Large intestine (tissue), 3 donors: ENCODE results near the gene SPEG. TPM values are rescaled to one million over a fixed set of nuclear protein-coding genes. Genes with fewer than 3 reads are reported as not detected.

Source experiments
- DNase-seq, 2 donors: peaks; one replicate each; pipeline versions ENCODE4 v3.0.0 to v3.0.0-alpha.2; 2013
- H3K27ac ChIP-seq: one replicate; pipeline ENCODE4 v1.5.1; 2013; ENCODE audit warnings: low read length
- H3K27me3 ChIP-seq: 2 replicates; pipeline ENCODE4 v1.6.1; 2013; ENCODE audit warnings: low read length; ENCODE audit not compliant: control insufficient read depth, insufficient read depth
- H3K36me3 ChIP-seq: 2 replicates; pipeline ENCODE4 v1.6.1; 2013; ENCODE audit warnings: low read length; ENCODE audit not compliant: control insufficient read depth, insufficient read depth
- H3K4me1 ChIP-seq: one replicate; pipeline ENCODE4 v1.6.1; 2013; ENCODE audit warnings: low read length; ENCODE audit not compliant: control insufficient read depth, insufficient read depth
- H3K4me3 ChIP-seq: one replicate; pipeline ENCODE4 v1.5.1; 2013; ENCODE audit warnings: low read length
- H3K9me3 ChIP-seq: one replicate; pipeline ENCODE4 v1.6.1; 2013; ENCODE audit warnings: mild to moderate bottlenecking, low read depth, low read length, moderate library complexity; ENCODE audit not compliant: control insufficient read depth
- WGBS: methylation state at CpG from one replicate; pipeline ENCODE4 v1.1.5; 2013; ENCODE audit warnings: low lambda C conversion rate; ENCODE audit not compliant: insufficient coverage; 5-methylcytosine and 5-hydroxymethylcytosine counted together
- polyA plus RNA-seq: library from polyadenylated mRNA; unstranded; fragments of 120-200 nt; gene quantifications from one replicate; pipeline ENCODE4 v1.2.1, GENCODE V29; 2013

The SPEG gene
- polyA plus RNA-seq, 1 donor = 35.1 TPM

DNA sequence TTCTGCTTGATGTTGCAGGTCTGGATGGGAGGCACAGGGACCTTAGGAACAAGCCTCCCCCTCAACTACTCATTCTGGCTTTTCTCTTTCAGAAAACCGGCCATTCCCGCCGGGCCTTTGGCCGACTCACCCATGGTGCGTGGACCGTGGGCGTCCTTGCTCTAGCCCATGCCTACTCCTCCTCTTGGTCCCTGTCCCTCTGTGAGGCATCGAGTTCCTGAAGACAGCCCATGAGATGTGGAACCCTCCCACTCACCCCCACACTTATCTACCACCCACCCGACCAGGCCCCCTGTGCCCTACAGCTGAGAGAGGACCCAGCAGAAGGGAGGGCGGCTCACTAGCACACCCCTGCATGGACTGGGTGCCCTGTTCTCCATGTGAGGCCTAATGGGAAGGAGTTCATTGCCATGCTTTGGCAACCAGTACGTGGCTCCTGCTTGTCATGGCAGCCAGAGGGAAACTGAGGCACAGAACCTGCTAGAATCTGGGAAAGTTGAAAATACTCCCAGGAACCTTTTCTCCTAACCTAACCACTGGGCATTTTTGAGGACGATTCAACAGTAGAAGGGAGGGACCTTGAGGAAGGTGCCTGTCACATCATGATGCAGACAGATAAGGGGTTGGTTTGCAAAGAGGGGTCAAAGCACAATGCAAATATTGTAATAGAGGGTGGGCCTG lies 8.5 kb downstream of the SPEG start:
- Histone ChIP-seq H3K36me3 (no peaks in the 10 kb centered on the region), H3K4me1 (peaks cover 6% of the 10 kb centered on the region), H3K4me3 (no peak overlapping the region), H3K27me3 (peaks cover 77% of the 10 kb centered on the region), H3K27ac (no peak overlapping the region), H3K9me3 (peaks cover 6% of the 10 kb centered on the region)
- DNase-seq = no peak
- WGBS = no CpG with 5 or more reads among the region's 12 CpGs

- no peaks in the 10 kb centered on the region for H3K36me3 ChIP-seq
- peaks cover 6% of the 10 kb centered on the region for H3K4me1 ChIP-seq
- H3K9me3 ChIP-seq = peaks cover 6% of the 10 kb centered on the region
- no peak overlapping the region for H3K27ac ChIP-seq
- peaks cover 79% of the 10 kb centered on the region for H3K27me3 ChIP-seq
- no peak overlapping the region for H3K4me3 ChIP-seq
- DNase-seq = no peak
- WGBS = no CpG with 5 or more reads among the region's 3 CpGs
These were observed 9.0 kb downstream of the SPEG start for GRCh38 chr2:219443697-219444023.

DNA sequence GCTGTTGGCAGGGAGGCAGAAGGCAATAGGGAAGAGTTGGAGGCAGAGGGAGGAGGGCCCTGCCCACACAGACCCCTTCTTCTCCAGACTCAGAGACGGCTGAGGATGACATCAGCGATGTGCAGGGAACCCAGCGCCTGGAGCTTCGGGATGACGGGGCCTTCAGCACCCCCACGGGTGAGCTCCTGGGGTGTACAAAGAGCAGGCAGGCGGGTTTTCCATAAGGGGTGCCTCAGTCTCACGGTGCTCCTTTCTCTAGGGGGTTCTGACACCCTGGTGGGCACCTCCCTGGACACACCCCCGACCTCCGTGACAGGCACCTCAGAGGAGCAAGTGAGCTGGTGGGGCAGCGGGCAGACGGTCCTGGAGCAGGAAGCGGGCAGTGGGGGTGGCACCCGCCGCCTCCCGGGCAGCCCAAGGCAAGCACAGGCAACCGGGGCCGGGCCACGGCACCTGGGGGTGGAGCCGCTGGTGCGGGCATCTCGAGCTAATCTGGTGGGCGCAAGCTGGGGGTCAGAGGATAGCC lies 10.0 kb downstream of the SPEG start:
- H3K36me3 ChIP-seq = peaks cover 2% of the 10 kb centered on the region
- H3K27me3 ChIP-seq = peaks cover 80% of the 10 kb centered on the region
- peaks cover 13% of the 10 kb centered on the region for H3K4me1 ChIP-seq
- no CpG with 5 or more reads among the region's 23 CpGs for WGBS
- no peak overlapping the region for H3K4me3 ChIP-seq
- DNase-seq = no peak
- H3K27ac ChIP-seq = peak overlapping the region; percentile 36
- peaks cover 6% of the 10 kb centered on the region for H3K9me3 ChIP-seq

DNA sequence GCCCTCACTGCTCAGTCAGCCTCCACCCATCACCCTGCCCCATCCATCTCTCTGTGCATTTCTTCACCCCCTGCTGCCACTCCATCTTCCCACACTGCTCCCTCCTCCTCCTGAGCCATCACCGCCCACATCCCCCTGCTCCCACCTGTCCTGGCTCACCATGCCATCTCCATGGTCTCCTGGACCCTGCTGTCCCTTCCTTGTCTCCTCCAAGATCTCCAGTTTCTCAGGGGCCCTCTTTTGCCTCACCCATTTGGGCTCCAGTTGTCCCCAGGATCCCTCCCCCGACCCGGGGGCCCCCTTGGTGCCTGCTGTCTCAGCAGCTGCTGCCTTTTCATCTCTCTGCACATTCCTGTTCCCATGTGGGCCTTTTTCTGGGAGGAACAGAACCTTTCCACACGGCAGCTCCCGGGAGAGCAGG lies 10.6 kb downstream of the SPEG start:
- Histone ChIP-seq H3K4me3 (no peak overlapping the region), H3K9me3 (peaks cover 6% of the 10 kb centered on the region), H3K27ac (peak overlapping the region; percentile 26), H3K36me3 (peaks cover 3% of the 10 kb centered on the region), H3K4me1 (peaks cover 13% of the 10 kb centered on the region), H3K27me3 (peaks cover 81% of the 10 kb centered on the region)
- DNase-seq = no peak
- 100% methylated on average over 1 of the region's 5 CpGs for WGBS

GRCh38 chr2:219446101-219446504 lies 11.5 kb downstream of the SPEG start:
- Histone ChIP-seq H3K27ac (no peak overlapping the region), H3K9me3 (peaks cover 6% of the 10 kb centered on the region), H3K36me3 (peaks cover 3% of the 10 kb centered on the region), H3K4me1 (peaks cover 12% of the 10 kb centered on the region), H3K4me3 (no peak overlapping the region), H3K27me3 (peaks cover 83% of the 10 kb centered on the region)
- WGBS = 100% methylated on average over 1 of the region's 6 CpGs
- no peak for DNase-seq

DNA sequence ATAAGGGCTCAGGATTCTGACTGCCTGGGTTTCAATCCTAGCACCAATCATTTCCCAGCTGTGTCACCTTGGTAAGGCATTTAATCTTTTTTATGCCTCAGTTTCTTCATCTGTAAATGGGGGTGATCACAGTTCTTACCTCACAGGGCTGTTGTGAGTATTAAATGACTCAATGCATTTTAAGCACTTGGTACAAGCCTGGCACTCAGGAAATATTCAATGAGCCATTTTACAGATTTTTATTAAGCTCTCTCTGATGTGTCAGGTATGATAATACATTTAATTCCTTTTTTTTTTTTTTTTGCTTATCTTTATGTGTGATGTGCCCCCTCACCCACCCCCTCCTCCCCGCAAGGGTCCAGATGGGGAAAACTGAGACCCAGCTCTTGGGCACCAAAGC lies 12.0 kb downstream of the SPEG start:
- Histone ChIP-seq H3K36me3 (peaks cover 5% of the 10 kb centered on the region), H3K4me3 (no peak overlapping the region), H3K4me1 (peaks cover 7% of the 10 kb centered on the region), H3K27ac (peak overlapping the region; percentile 12), H3K27me3 (peaks cover 80% of the 10 kb centered on the region), H3K9me3 (peaks cover 6% of the 10 kb centered on the region)
- no peak for DNase-seq
- no CpG with 5 or more reads among the region's 1 CpG for WGBS

GRCh38 chr2:219447242-219448098 lies 12.8 kb downstream of the SPEG start:
- peak overlapping the region; percentile 12 for H3K27ac ChIP-seq
- peaks cover 5% of the 10 kb centered on the region for H3K36me3 ChIP-seq
- peaks cover 81% of the 10 kb centered on the region for H3K27me3 ChIP-seq
- peaks cover 6% of the 10 kb centered on the region for H3K9me3 ChIP-seq
- H3K4me3 ChIP-seq = no peak overlapping the region
- no peak for DNase-seq
- H3K4me1 ChIP-seq = peaks cover 10% of the 10 kb centered on the region
- no CpG with 5 or more reads among the region's 23 CpGs for WGBS

GRCh38 chr2:219448099-219448775 lies 13.6 kb downstream of the SPEG start:
- WGBS = no CpG with 5 or more reads among the region's 88 CpGs
- H3K27ac ChIP-seq = no peak overlapping the region

GRCh38 chr2:219448776-219449341 lies 14.2 kb downstream of the SPEG start:
- Histone ChIP-seq H3K4me1 (peaks cover 15% of the 10 kb centered on the region), H3K27me3 (peaks cover 73% of the 10 kb centered on the region), H3K27ac (no peak overlapping the region)

More at GRCh38 chr2:219448099-219448775, 13.6 kb downstream of the SPEG start:
- H3K27me3 ChIP-seq = peaks cover 79% of the 10 kb centered on the region
- peaks cover 15% of the 10 kb centered on the region for H3K4me1 ChIP-seq
- H3K36me3 ChIP-seq = peaks cover 5% of the 10 kb centered on the region
- no peak for DNase-seq
- peaks cover 6% of the 10 kb centered on the region for H3K9me3 ChIP-seq
- no peak overlapping the region for H3K4me3 ChIP-seq

DNA sequence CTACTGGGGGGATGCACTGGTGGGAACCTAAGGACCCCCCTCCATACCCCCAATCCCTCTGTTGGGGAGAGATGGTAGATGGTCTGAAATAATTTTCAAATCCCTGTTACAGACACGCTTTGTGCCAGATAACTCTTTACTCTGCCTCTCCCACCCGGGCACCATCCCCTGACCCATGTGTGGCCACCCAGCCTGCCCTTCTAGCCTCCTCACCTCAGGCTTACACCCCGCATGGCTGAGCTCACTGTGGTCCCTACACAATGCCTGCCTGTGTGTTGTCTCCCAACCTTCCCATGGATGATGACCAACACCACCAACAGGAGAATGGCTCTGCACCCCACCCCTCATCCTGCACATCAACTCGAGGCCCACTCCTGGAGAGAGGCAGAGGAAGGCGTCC lies 15.0 kb downstream of the SPEG start:
- peaks cover 6% of the 10 kb centered on the region for H3K9me3 ChIP-seq
- H3K36me3 ChIP-seq = peaks cover 5% of the 10 kb centered on the region
- H3K27ac ChIP-seq = no peak overlapping the region
- no peak for DNase-seq
- no peak overlapping the region for H3K4me3 ChIP-seq
- H3K27me3 ChIP-seq = peaks cover 67% of the 10 kb centered on the region
- peaks cover 19% of the 10 kb centered on the region for H3K4me1 ChIP-seq
- no CpG with 5 or more reads among the region's 5 CpGs for WGBS

More at GRCh38 chr2:219448776-219449341, 14.2 kb downstream of the SPEG start:
- WGBS = no CpG with 5 or more reads among the region's 51 CpGs
- H3K9me3 ChIP-seq = peaks cover 6% of the 10 kb centered on the region
- DNase-seq = no peak
- no peak overlapping the region for H3K4me3 ChIP-seq
- H3K36me3 ChIP-seq = peaks cover 5% of the 10 kb centered on the region
